Panc1 (cell line): ENCODE measurements around the gene NGEF. TPM values are rescaled to one million over a fixed set of nuclear protein-coding genes. Genes with fewer than 3 reads are reported as not detected.
A peak's percentile ranks its signal among the peaks of the same experiment; 100 is the strongest.

Experiments
- ATAC-seq: fragments of 200-7000 bp; cut with Tn5 transposase; 2 replicates; pipeline ENCODE4 v1.9.1; 2020; ENCODE audit warnings: mild to moderate bottlenecking, moderate library complexity
- Bru-seq: library from RNA; stranded (reverse); fragments of 400-500 nt; gene quantifications from one replicate; lab custom pipeline; 2021; lab: Mats Ljungman, UMichigan
- BruChase-seq, 2 experiments: library from RNA; stranded (reverse); fragments of 400-500 nt; gene quantifications; one replicate each; lab custom pipeline; 2021; lab: Mats Ljungman, UMichigan
- BruUV-seq: library from RNA; stranded (reverse); fragments of 400-500 nt; replicated peaks from 2 replicates; lab custom pipeline; 2021; lab: Mats Ljungman, UMichigan
- CTCF ChIA-PET: fragments of 300-600 bp; sonication (Branson Sonifier 250); formaldehyde crosslinking; loops from one replicate; lab custom pipeline; 2022; ENCODE audit warnings: antibody characterized with exemption; lab: Charles Lee
- POLR2A ChIA-PET: fragments of 300-600 bp; sonication (Branson Sonifier 250); formaldehyde crosslinking; loops from one replicate; lab custom pipeline; 2022; ENCODE audit warnings: antibody characterized with exemption; lab: Charles Lee
- DNase-seq: peaks from one replicate; pipeline ENCODE4 v3.0.0-alpha.2; 2010; ENCODE audit warnings: low read depth, low spot score
- H3K27ac ChIP-seq: 2 replicates; pipeline ENCODE4 v1.5.1; 2011; ENCODE audit warnings: mild to moderate bottlenecking, low read length, inconsistent platforms
- H3K27me3 ChIP-seq: fragments of 200-500 bp; sonication (Bioruptor generic); 2 replicates; pipeline ENCODE4 v1.6.0; 2014; ENCODE audit warnings: low read length, inconsistent platforms; ENCODE audit not compliant: control insufficient read depth, insufficient read depth
- H3K36me3 ChIP-seq: fragments of 200-500 bp; sonication (Bioruptor generic); 2 replicates; pipeline ENCODE4 v1.5.1; 2014; ENCODE audit warnings: inconsistent platforms, mild to moderate bottlenecking, low read length, moderate library complexity; ENCODE audit not compliant: control insufficient read depth, insufficient read depth
- H3K4me1 ChIP-seq: 2 replicates; pipeline ENCODE4 v1.5.1; 2011; ENCODE audit warnings: inconsistent platforms, mild to moderate bottlenecking, low read length, moderate library complexity; ENCODE audit not compliant: control insufficient read depth, insufficient read depth
- H3K4me3 ChIP-seq, 2 experiments: 2 replicates each; pipeline ENCODE4 v1.5.1; 2011 to 2012; ENCODE audit warnings: low read depth in 2 of 2, low read length in 2 of 2, mild to moderate bottlenecking in 2 of 2, inconsistent platforms in 1 of 2, moderate library complexity in 1 of 2
- H3K9me3 ChIP-seq: fragments of 200-500 bp; sonication (Bioruptor generic); 2 replicates; pipeline ENCODE4 v1.5.1; 2014; ENCODE audit warnings: low read depth, mild to moderate bottlenecking, inconsistent platforms, low read length, moderate library complexity; ENCODE audit not compliant: control insufficient read depth, insufficient read depth
- POLR2AphosphoS5 ChIP-seq: IDR thresholded peaks from 2 replicates; pipeline ENCODE4 v1.6.1; 2012; ENCODE audit warnings: mild to moderate bottlenecking, low read depth, low read length, moderate library complexity
- REST ChIP-seq, 2 experiments: IDR thresholded peaks; 2 replicates each; pipeline ENCODE4 v1.6.1; 2011 to 2012; ENCODE audit warnings: low read depth in 2 of 2, control low read depth in 1 of 2, low read length in 1 of 2, mild to moderate bottlenecking in 1 of 2, moderate library complexity in 1 of 2; ENCODE audit not compliant: insufficient read depth in 1 of 2
- SIN3A ChIP-seq: IDR thresholded peaks from 2 replicates; pipeline ENCODE4 v1.6.1; 2012; ENCODE audit warnings: low read depth, mild to moderate bottlenecking, low read length, moderate library complexity, borderline replicate concordance; ENCODE audit not compliant: insufficient read depth
- TCF7L2 ChIP-seq: IDR thresholded peaks from 2 replicates; pipeline ENCODE4 v1.6.1; 2011; ENCODE audit warnings: mild to moderate bottlenecking, low read depth, low read length, inconsistent platforms
- in situ Hi-C: cut with HindIII; loops from 2 replicates; pipeline ENCODE4 v1.10.0; 2016; ENCODE audit warnings: low sequenced_read_pairs, low pct_unique_long_range_greater_than_20kb
- intact Hi-C: fragments of 100-400 bp; cut with micrococcal nuclease; formaldehyde crosslinking; loops from one replicate; pipeline ENCODE4 v1.10.0; 2022; ENCODE audit not compliant: unreplicated experiment
- long read RNA-seq: library from polyadenylated mRNA; unstranded; transcript quantifications from one replicate; pipeline ENCODE4 v2.0.0, GENCODE V29; 2021; ENCODE audit not compliant: unreplicated experiment
- polyA plus RNA-seq: library from polyadenylated mRNA; unstranded; fragments of >200 nt; gene quantifications from one replicate; pipeline ENCODE4 v1.2.1, GENCODE V29; 2012; ENCODE audit warnings: missing spikeins; ENCODE audit not compliant: insufficient read length
- total RNA-seq: library from RNA; stranded (reverse); gene quantifications from one replicate; pipeline ENCODE4 v1.2.1, GENCODE V29; 2021; ENCODE audit not compliant: unreplicated experiment
- TF ChIP-seq, protein P1 (sequence below): fragments of 450-650 bp; IDR thresholded peaks from 2 replicates; pipeline ENCODE4 v1.5.1; 2017; ENCODE audit warnings: mild to moderate bottlenecking

The NGEF gene, protein sequence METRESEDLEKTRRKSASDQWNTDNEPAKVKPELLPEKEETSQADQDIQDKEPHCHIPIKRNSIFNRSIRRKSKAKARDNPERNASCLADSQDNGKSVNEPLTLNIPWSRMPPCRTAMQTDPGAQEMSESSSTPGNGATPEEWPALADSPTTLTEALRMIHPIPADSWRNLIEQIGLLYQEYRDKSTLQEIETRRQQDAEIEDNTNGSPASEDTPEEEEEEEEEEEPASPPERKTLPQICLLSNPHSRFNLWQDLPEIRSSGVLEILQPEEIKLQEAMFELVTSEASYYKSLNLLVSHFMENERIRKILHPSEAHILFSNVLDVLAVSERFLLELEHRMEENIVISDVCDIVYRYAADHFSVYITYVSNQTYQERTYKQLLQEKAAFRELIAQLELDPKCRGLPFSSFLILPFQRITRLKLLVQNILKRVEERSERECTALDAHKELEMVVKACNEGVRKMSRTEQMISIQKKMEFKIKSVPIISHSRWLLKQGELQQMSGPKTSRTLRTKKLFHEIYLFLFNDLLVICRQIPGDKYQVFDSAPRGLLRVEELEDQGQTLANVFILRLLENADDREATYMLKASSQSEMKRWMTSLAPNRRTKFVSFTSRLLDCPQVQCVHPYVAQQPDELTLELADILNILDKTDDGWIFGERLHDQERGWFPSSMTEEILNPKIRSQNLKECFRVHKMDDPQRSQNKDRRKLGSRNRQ
- total RNA-seq (17.8 TPM), Bru-seq, nascent RNA (percentile 36 among the genes with signal in this experiment), BruChase-seq, experiment 1, labeled RNA remaining after a 2-hour chase (percentile 33 among the genes with signal in this experiment), BruChase-seq, experiment 2, labeled RNA remaining after a 6-hour chase (percentile 37 among the genes with signal in this experiment)
- 30.6 TPM for polyA plus RNA-seq
- long read RNA-seq, transcript NGEF-202 (13 exons, 2,286 nt) = major isoform, 41 of 66 reads
- long read RNA-seq, partial matches to known transcripts = 19 of 66 reads
- long read RNA-seq, other reads (novel, unspliced or antisense) = 6 of 66 reads

GRCh38 chr2:233013027-233013461 is at the start of gene NGEF:
TSS of gene NGEF (minus strand) at chr2:233013256. CDS start at chr2:232974890, 38,366 bp downstream.
- ATAC-seq = peak; percentile 49
- ChIA-PET POLR2A (no interaction called here), CTCF (no interaction called here)
- Histone ChIP-seq H3K4me3 (no peak within 1 kb of the TSS), H3K36me3 (no peaks in the 10 kb centered on the region), H3K4me1 (peaks cover 9% of the 10 kb centered on the region), H3K27ac (peak within 1 kb of the TSS; percentile 41; the same call in 1 of the 2 replicates), H3K9me3 (no peaks in the 10 kb centered on the region), H3K27me3 (no peaks in the 10 kb centered on the region)
- intact Hi-C loops = no loop called here
- no peak for TF ChIP-seq TCF7L2
- TF ChIP-seq POLR2AphosphoS5 = no peak
- TF ChIP-seq REST (IDR thresholded peaks at IDR 0.05; ENCODE audit: insufficient read depth in 1 of 2, low read depth in 2 of 2, low read length in 1 of 2) = no peak
- TF ChIP-seq SIN3A = no peak
- TF ChIP-seq, protein P1, sequence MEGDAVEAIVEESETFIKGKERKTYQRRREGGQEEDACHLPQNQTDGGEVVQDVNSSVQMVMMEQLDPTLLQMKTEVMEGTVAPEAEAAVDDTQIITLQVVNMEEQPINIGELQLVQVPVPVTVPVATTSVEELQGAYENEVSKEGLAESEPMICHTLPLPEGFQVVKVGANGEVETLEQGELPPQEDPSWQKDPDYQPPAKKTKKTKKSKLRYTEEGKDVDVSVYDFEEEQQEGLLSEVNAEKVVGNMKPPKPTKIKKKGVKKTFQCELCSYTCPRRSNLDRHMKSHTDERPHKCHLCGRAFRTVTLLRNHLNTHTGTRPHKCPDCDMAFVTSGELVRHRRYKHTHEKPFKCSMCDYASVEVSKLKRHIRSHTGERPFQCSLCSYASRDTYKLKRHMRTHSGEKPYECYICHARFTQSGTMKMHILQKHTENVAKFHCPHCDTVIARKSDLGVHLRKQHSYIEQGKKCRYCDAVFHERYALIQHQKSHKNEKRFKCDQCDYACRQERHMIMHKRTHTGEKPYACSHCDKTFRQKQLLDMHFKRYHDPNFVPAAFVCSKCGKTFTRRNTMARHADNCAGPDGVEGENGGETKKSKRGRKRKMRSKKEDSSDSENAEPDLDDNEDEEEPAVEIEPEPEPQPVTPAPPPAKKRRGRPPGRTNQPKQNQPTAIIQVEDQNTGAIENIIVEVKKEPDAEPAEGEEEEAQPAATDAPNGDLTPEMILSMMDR = no peak
- in situ Hi-C loops = no loop called here
- DNase-seq = no peak
- BruUV-seq = no TSS peak

- no TSS peak for BruUV-seq
- Histone ChIP-seq H3K4me3 (no peak overlapping the region), H3K27ac (peak overlapping the region; percentile 23; the same call in 1 of the 2 replicates), H3K9me3 (no peaks in the 10 kb centered on the region), H3K4me1 (peaks cover 5% of the 10 kb centered on the region), H3K27me3 (no peaks in the 10 kb centered on the region), H3K36me3 (no peaks in the 10 kb centered on the region)
- ChIA-PET CTCF (no interaction called here), POLR2A (no interaction called here)
- in situ Hi-C loops = no loop called here
- intact Hi-C loops = no loop called here
- DNase-seq (no peak), ATAC-seq (peak; percentile 27; the same call in 1 of the 2 replicates)
- TF ChIP-seq, protein P1 = no peak
These were observed 49.4 kb upstream of the NGEF start for GRCh38 chr2:233062451-233062850.
